Sigmoid colon (tissue), 4 donors: ENCODE data around the gene AXIN1.

ENCODE experiments used
- CTCF ChIP-seq, 4 experiments: fragments of 450-650 bp in 3 of 4; fragments of 200-600 bp in 1 of 4; IDR thresholded peaks; one replicate each; pipeline ENCODE4 v1.5.1; 2016 to 2019; ENCODE audit warnings: antibody characterized with exemption in 4 of 4, mild to moderate bottlenecking in 3 of 4, moderate library complexity in 2 of 4
- EP300 ChIP-seq, 4 donors: sonication (generic); formaldehyde crosslinking; IDR thresholded peaks; one replicate each; pipeline ENCODE4 v1.6.1; 2017; ENCODE audit warnings: antibody characterized with exemption in 4 of 4
- POLR2A ChIP-seq, 2 donors: fragments of 450-650 bp; IDR thresholded peaks; one replicate each; pipeline ENCODE4 v1.6.1; 2016; ENCODE audit warnings: antibody characterized with exemption in 2 of 2, mild to moderate bottlenecking in 2 of 2, moderate library complexity in 2 of 2
- POLR2AphosphoS5 ChIP-seq, 4 donors: sonication (generic); formaldehyde crosslinking; IDR thresholded peaks; one replicate each; pipeline ENCODE4 v1.6.1; 2017; ENCODE audit warnings: antibody characterized with exemption in 4 of 4

GRCh38 chr16:340370-341091 is 12.0 kb downstream of the AXIN1 start:
- TF ChIP-seq CTCF (IDR thresholded peaks at IDR 0.05) (no peak), POLR2AphosphoS5 (IDR thresholded peaks at IDR 0.05) (no peak), EP300 (IDR thresholded peaks at IDR 0.05) (no peak), POLR2A (IDR thresholded peaks at IDR 0.05) (no peak)
